HG03571 (cell line): ENCODE results near the gene SRRM3.
"Not testable (repeated sequence)": the region's sequence is repeated elsewhere in the genome, so short reads cannot be mapped to it uniquely, and the experiment has no call there.

Experiments
- ATAC-seq: cut with Tn5 transposase; IDR thresholded peaks from one replicate; pipeline ENCODE4 v1.9.1; 2021; ENCODE audit not compliant: unreplicated experiment

SRRM3 gene

GRCh38 chr7:76261329-76261728, 59.6 kb downstream of the SRRM3 start:
- ATAC-seq, result no peak

GRCh38 chr7:76261931-76262330, 60.2 kb downstream of the SRRM3 start:
- ATAC-seq, result no peak

- ATAC-seq, result no peak
Observed at GRCh38 chr7:76262683-76263402, 61.1 kb downstream of the SRRM3 start.

GRCh38 chr7:76265299-76265698, 63.6 kb downstream of the SRRM3 start:
- ATAC-seq, result no peak

GRCh38 chr7:76267107-76267893, 65.6 kb downstream of the SRRM3 start:
- ATAC-seq, result no peak

- no peak for ATAC-seq
Observed at GRCh38 chr7:76267894-76268183, 66.1 kb downstream of the SRRM3 start.

- ATAC-seq, result no peak
Observed at GRCh38 chr7:76268376-76268775, 66.7 kb downstream of the SRRM3 start.

GRCh38 chr7:76269895-76270294, 68.2 kb downstream of the SRRM3 start:
- ATAC-seq, result no peak

GRCh38 chr7:76271384-76271783, 69.7 kb downstream of the SRRM3 start:
- not testable (repeated sequence) for ATAC-seq

- ATAC-seq, result no peak
Observed at GRCh38 chr7:76272142-76272541, 70.4 kb downstream of the SRRM3 start.

GRCh38 chr7:76272851-76273497, 71.3 kb downstream of the SRRM3 start:
- ATAC-seq, result no peak

- no peak for ATAC-seq
Observed at GRCh38 chr7:76273503-76273902, 71.8 kb downstream of the SRRM3 start.

GRCh38 chr7:76278540-76278939, 76.8 kb downstream of the SRRM3 start:
- ATAC-seq, result no peak

- no peak for ATAC-seq
Observed at GRCh38 chr7:76280408-76280807, 78.7 kb downstream of the SRRM3 start.

GRCh38 chr7:76281006-76281705, 79.5 kb downstream of the SRRM3 start:
- no peak for ATAC-seq

GRCh38 chr7:76281706-76282343, 80.1 kb downstream of the SRRM3 start:
- ATAC-seq, result no peak

GRCh38 chr7:76282344-76283253, 80.9 kb downstream of the SRRM3 start:
- no peak for ATAC-seq

GRCh38 chr7:76283254-76284159, 81.8 kb downstream of the SRRM3 start:
- ATAC-seq, result no peak
